Hematopoietic multipotent progenitor cell treated with erythropoietin and hydrocortisone succinate and interleukin-3 and kit ligand, for 17 days (in vitro differentiated cells): ENCODE data around the gene RCL1.
A peak's percentile ranks its signal among the peaks of the same experiment; 100 is the strongest.
"Not testable (repeated sequence)": the region's sequence is repeated elsewhere in the genome, so short reads cannot be mapped to it uniquely, and the experiment has no call there.

Experiments
- DNase-seq: peaks from one replicate; pipeline ENCODE4 v3.0.0-alpha.2; 2015; ENCODE audit warnings: low spot score

The RCL1 gene

GRCh38 chr9:4783191-4783590 is 9.6 kb upstream of the RCL1 start:
- DNase-seq, result not testable (repeated sequence)

- no peak for DNase-seq
Observed at GRCh38 chr9:4784403-4784802, 8.3 kb upstream of the RCL1 start.

GRCh38 chr9:4786599-4786998 is 6.1 kb upstream of the RCL1 start:
- no peak for DNase-seq

GRCh38 chr9:4787876-4788275 is 4.9 kb upstream of the RCL1 start:
- no peak for DNase-seq

GRCh38 chr9:4788703-4789102 is 4.0 kb upstream of the RCL1 start:
- no peak for DNase-seq

- no peak for DNase-seq
Observed at GRCh38 chr9:4792054-4792571, 631 bp upstream of the RCL1 start.

- peak; percentile 74 for DNase-seq
Observed at GRCh38 chr9:4793459-4794395, 983 bp downstream of the RCL1 start.

GRCh38 chr9:4794691-4795090 is 1.9 kb downstream of the RCL1 start:
- peak; percentile 72 for DNase-seq

- not testable (repeated sequence) for DNase-seq
Observed at GRCh38 chr9:4795108-4795507, 2.4 kb downstream of the RCL1 start.

- no peak for DNase-seq
Observed at GRCh38 chr9:4796530-4796929, 3.8 kb downstream of the RCL1 start.

GRCh38 chr9:4796988-4797853 is 4.5 kb downstream of the RCL1 start:
- DNase-seq, result peak; percentile 90

- DNase-seq, result no peak
Observed at GRCh38 chr9:4797854-4798150, 5.1 kb downstream of the RCL1 start.

GRCh38 chr9:4798281-4799032 is 5.7 kb downstream of the RCL1 start:
- peak; percentile 90 for DNase-seq

- peak; percentile 73 for DNase-seq
Observed at GRCh38 chr9:4799033-4799430, 6.3 kb downstream of the RCL1 start.

GRCh38 chr9:4799775-4800174 is 7.0 kb downstream of the RCL1 start:
- peak; percentile 96 for DNase-seq

- peak; percentile 62 for DNase-seq
Observed at GRCh38 chr9:4801156-4801555, 8.4 kb downstream of the RCL1 start.

GRCh38 chr9:4803670-4804530 is 11.2 kb downstream of the RCL1 start:
- DNase-seq, result no peak

- no peak for DNase-seq
Observed at GRCh38 chr9:4804531-4805016, 11.8 kb downstream of the RCL1 start.

- no peak for DNase-seq
Observed at GRCh38 chr9:4805191-4805918, 12.6 kb downstream of the RCL1 start.

GRCh38 chr9:4810565-4810964 is 17.8 kb downstream of the RCL1 start:
- no peak for DNase-seq
